Measurements from ENCODE around the gene DDIT3.
"Not testable (repeated sequence)": the region's sequence is repeated elsewhere in the genome, so short reads cannot be mapped to it uniquely, and the experiment has no call there.

Gene DDIT3

DNA sequence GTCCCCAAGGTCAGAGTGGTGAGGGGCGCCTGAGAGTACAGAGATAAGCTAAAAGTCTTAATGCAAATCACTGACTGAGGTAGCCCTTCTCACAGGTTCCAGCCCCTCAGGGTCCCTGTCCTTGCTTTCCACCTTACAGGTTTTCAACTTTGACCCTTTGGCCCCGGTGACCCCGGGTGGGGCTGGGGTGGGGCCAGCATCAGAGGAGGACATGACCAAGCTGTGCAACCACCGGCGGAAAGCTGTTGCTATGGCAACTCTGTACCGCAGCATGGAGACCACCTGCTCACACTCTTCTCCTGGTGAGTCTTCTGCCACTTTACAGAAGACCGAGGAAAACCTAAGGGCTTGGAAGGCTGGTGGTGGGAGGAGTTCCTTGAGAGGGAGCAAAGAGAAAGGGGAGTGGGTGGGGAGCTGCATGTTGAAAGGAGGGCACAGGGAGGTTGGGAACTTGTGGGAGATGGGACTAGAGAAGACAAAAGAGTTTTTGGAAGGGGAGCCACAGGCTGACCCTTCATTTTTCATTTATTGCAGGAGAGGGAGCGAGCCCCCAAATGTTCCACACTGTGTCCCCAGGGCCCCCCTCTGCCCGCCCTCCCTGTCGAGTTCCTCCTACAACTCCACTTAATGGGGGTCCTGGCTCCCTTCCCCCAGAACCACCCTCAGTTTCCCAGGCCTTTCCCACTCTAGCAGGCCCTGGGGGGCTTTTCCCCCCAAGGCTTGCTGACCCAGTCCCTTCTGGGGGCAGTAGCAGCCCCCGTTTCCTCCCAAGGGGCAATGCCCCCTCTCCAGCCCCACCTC lies 4.7 kb upstream of the DDIT3 start:
- no peak for DNase-seq

DNA sequence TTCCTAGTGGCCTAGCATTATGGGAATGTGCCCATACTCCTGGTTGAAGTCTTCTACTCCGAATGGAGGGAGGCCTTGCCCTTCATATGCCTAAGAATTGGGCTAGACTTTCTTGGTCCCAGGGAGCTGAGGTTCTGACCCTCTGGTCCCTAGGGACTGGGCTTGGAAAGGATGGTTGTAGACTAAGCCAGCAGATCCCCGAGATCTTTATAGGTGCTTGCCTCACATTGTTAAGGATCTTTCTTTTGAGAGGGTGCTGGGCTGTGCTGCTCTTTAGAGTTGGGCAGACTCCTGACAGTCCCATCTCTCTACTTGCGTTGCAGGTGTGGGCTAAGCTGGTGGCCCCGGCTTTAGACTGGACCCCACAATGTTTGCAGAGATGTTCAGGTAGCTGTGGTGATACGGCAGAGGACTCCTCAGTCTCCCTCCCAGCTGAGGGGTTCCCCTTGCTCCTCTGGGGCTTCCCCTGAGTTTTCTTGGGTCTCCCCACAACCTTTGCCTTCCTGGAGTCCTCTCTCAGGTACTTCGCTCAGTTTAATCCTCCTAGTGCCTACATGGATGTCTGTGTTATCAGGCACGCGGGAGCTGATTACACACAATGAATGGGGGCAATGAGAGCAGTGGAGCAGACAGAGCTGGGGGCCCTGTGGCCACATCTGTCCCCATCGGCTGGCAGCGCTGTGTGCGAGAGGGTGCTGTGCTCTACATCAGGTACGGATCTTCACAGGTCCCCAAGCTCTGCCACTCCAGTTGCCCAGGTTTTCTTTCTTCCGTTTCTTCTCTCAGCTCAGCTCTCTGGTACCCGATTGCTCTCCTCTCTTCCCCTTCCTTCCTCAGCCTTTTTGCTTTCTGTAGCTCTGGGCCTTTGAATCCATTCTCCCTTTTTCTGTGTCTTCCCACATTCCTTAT lies 3.6 kb upstream of the DDIT3 start:
- DNase-seq = no peak

DNA sequence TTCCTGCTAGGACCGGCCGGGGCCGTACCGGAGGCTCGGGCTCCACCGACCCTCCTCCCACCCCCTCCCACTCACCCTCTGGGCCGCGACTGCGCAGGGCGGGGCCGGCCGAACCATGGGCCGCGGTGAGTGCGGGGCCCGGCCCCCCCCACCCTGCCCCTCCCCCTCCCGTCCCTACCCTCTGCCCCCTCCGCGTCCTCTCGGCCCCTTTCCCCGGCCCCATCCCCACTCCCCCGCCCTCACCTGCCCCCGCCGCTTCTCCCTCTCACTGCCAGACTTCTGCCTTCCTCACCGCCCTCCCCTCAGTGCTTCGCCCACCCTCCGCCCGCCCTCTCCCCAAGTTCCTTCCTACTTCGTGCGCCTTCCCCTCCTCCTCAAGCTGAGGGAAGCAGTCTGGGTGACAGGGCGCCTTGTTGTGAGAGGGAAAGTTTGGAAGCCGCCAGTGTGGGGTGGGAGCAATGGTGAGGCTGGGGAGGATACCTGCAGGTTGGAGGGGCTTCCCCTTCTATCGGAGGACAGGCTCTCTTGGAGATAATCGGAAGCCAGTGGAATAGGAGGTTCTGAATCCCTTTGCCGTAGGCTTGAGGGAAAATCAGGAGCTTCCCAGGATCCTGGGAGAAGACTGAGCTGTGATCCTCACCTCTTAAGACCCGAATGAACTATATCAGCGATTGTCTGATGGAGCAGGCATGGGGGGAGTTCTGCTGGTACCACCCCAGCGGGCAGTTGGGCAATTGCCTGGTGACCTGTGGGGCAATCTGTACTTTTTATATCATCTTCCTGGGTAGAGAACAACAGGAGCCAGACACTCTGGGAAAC lies 2.8 kb upstream of the DDIT3 start:
- peak; percentile 38 for DNase-seq

DNA sequence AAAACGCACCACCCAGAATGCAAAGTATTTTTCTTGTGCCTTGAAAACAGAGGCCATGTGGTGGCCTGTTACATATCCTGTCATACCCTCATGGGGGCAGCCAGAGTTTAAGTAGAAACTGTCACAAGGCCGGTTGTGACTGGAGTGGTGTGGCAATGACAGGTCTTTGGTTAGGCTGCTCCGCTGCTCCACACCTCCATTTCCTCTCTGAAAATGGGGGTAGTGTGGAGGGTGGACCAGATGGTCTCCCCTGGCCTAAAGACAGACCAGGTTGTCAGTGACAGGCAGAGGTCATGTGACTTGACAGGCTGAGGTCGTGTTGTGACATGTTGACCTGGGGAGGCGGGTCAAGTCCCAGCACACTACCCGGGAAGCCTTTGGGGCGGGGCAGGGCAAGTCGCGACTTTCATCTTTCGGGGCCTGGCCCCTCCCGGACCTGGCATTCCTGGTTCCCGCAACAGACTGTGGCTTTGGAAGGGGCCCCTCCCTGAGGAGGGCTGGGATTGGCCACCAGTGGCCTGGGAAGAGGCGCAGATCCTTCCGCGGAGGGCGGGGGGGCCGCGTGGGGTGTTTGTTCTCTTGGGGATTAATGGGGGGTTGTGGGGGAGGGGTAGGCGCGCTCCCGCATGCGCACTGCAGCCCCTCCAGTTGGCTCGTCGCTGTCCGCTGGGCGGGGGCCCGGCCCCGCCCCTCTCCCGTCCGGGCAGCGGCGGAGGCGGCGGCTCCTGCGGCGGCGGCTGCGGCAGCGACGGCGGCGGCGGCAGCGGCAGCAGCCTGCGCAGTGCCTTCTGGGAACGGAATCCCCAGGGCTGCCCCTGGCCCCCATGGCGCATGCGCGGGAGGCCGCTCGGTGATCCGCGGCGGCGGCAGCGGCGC lies 1.9 kb upstream of the DDIT3 start, which contains the start of gene MBD6:
TSS of gene MBD6 (plus strand) at position 814 of the 876 bp plus-strand sequence. CDS start 1,480 bp downstream, outside the sequence.
- peak; percentile 90 for DNase-seq

DNA sequence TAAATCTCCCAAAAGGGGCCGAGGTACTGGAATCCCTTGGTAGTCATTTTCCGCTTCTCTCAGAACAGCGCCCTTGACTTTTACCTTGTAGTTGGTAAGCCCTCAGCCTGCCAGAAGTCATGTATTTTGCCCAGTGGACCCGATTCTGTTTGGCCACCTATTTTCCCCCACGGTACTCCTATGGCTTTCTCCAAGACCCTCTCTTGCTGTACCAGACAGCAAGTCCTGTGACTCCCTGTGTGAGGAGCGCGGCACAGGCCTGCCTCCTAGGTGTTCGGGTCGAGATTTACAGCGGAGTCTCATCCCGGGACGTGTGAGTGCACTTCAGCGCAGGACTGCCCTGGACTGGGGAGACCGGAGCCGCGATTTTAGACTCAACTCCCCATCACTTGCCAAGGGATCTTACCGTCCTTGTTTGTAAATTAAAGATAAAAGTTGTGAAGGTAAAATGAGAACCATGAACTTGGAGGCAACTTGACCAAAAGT lies 1.3 kb upstream of the DDIT3 start:
- DNase-seq = peak; percentile 66

DNA sequence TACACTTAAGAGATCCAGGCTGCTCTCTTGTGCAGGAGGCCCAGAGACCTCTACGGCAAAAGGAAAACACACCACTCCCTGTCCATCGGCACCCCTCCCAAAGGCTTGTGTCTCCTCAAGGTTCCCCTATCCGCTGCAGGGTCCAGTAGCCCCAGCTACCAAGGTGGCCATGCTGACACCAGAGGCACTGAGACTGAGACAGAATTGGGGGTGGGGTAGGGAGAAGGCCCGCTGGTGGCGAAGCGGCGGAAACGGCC lies 590 bp downstream of the DDIT3 start:
- no peak for DNase-seq

DNA sequence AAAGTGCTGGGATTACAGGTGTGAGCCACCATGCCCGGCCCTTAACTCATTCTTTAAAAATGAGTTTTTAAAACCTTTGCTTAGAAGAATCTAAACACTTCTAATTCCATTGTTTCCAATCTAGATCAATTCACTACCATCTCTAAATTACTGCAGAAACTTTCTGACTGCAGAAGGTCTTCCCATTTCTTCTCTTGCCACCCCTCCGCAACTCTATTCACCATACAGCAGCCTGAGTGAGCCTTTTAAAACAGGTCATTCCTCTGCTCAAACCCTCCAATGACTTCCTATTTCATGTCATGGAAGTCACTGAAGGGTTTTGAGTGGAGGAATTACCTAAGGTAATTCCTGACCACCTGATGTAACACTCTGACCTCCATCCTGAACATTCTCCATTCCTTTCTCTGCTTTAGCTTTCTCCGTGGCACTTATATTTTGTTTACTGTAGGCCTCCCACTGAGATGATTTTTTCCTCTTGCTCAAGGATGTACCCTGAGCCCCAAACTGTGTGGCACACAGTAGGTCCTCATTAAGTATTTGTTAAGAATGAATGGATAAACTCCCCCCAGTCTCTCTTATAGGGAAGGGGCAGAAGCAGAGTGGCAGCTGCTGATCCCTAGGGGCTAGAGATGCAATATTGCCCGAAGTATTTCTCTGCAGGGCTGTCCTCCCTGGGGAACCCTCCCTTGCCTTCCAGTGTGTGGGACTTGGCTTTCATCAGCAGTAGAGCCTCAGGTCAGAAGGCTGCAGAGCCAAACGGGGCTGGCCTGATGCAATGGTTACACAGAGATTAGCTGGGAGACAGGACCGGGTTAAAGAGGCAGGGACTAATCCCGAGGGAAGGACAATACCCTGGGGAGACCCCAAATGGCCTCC lies 1.2 kb downstream of the DDIT3 start:
- DNase-seq = no peak

DNA sequence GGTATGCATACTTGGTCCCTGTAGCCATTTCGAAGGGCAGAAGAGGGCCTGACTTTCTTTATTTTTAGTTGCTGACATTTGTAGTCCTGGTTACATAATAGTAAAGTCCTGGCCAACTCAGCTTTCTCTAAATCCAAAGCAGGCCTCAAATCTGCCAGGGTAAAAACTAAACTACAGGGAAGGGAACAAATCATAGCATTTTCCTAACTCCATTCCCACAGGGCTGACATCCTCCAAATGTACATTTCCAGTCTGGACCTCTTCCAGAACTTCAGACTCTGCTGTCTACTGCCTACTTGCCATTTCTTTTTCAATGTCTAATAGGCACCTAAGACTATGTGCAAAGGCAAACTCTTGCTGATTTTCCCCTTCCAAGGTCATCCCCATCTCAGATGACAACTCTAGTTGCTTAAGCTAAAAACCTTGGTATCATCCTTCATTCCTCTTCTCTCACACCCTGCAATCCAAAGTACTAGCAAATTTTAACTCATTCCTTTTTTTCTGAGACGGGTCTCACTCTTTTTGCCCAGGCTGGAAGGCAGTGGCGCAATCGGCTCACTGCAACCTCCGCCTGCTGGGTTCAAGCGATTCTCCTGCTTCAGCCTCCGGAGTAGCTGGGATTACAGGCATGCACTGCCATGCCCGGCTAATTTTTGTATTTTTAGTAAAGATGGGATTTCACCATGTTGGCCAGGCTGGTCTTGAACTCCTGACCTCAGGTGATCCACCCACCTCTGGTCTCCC lies 2.0 kb downstream of the DDIT3 start:
- peak; percentile 14 for DNase-seq

DNA sequence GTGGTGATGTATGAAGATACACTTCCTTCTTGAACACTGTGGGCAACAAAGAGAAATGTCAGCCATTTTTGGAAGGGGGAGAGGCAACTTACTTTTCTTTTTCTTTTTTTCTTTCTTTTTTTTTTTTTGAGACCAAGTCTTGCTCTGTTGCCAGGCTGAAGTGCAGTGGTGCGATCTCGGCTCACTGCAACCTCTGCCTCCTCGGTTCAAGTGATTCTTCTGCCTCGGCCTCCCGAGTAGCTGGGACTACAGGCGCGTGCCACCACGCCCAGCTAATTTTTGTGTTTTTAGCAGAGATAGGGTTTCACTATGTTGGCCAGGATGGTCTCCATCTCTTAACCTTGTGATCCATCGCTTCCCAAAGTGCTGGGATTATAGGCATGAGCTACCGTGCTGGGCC lies 2.6 kb downstream of the DDIT3 start:
- DNase-seq = not testable (repeated sequence)

DNA sequence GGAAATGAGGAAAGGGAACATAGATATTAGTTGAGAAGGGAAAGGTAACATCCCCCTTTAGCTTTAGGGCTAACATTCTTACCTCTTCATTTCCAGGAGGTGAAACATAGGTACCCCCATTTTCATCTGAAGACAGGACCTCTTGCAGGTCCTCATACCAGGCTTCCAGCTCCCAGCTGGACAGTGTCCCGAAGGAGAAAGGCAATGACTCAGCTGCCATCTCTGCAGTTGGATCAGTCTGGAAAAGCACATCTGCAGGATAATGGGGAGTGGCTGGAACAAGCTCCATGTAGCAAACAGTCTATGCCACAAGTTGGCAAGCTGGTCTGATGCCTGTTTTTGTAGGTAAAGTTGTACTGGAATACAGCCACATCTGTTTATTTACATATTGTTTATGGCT lies 3.1 kb downstream of the DDIT3 start:
- DNase-seq = no peak

DNA sequence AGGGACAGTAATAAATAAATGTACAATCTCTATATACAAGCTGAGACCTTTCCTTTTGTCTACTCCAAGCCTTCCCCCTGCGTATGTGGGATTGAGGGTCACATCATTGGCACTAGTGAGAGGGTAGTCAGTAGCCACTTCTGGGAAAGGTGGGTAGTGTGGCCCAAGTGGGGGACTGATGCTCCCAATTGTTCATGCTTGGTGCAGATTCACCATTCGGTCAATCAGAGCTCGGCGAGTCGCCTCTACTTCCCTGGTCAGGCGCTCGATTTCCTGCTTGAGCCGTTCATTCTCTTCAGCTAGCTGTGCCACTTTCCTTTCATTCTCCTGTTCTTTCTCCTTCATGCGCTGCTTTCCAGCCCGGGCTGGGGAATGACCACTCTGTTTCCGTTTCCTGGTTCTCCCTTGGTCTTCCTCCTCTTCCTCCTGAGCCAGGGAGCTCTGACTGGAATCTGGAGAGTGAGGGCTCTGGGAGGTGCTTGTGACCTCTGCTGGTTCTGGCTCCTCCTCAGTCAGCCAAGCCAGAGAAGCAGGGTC lies 3.6 kb downstream of the DDIT3 start:
- DNase-seq = no peak

DNA sequence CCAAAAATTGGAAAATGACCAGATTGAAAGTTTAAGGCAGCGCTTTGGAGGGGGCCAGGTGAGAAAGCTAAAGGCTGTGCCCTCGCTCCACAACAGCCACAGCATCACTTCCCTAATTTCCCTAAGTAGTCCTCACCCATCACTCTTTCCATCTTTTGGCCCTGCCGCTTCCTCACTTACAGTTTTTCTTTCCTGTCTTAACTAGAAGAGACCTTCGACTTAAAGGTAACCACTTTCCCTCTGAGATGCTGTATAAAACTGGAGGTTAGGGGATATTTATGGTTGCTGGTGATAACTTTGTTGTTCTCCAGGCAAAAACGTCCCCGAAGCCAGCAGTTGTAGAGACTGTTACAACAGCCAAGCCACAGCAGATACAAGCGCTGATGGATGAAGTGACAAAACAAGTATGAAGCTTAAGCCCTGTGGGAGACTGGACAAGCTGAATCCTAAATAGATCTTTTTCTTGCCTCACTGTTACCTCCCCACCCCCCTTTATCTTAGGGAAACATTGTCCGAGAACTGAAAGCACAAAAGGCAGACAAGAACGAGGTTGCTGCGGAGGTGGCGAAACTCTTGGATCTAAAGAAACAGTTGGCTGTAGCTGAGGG lies 4.3 kb downstream of the DDIT3 start:
- no peak for DNase-seq

DNA sequence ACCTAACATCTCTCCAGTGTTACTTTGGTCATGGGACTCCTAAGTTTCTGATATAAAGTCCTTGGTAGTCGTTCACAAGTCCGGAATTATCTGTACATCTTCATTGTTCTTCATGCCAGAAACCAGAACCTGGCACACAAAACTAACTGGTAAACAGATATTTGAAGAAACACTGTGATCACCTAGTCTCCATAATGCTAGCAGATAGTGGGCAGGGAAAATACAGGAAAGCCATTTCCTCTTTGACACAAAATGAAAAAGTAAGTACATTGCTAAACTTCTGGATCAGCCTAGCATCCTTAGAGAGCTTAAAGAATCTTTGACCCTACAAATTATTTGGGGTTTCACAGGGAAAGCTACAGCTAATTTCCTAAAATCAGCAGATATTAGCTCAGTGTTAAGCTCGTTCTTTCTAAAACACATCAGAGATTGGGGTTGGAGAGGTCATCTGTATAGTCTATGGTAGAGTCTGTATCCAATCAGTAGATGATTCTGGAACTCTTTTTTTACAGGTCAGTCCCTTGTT lies 4.8 kb downstream of the DDIT3 start:
- no peak for DNase-seq

DNA sequence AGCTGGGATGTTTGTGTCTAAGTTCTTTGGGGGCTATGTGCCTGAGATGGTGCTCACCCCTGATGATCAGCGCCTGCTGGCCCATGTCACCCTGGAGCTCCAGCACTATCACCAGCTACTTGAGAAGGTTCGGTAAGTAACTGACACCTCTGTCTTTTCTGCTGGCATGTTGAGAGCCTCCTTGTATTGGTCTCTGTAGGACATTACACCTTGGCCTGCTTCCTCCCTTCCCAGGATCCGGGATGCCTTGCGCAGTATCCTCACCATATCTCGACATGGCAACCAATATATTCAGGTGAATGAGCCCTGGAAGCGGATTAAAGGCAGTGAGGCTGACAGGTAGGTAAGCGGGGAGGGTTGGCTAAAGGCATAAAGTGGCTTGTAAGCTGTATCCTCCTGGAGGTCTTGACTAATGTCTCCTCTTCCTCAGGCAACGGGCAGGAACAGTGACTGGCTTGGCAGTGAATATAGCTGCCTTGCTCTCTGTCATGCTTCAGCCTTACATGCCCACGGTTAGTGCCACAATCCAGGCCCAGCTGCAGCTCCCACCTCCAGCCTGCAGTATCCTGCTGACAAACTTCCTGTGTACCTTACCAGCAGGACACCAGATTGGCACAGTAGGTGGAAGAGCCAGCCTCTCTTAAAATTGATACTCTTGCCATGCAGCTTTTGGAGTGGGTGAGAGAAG lies 5.5 kb downstream of the DDIT3 start:
- no peak for DNase-seq

DNA sequence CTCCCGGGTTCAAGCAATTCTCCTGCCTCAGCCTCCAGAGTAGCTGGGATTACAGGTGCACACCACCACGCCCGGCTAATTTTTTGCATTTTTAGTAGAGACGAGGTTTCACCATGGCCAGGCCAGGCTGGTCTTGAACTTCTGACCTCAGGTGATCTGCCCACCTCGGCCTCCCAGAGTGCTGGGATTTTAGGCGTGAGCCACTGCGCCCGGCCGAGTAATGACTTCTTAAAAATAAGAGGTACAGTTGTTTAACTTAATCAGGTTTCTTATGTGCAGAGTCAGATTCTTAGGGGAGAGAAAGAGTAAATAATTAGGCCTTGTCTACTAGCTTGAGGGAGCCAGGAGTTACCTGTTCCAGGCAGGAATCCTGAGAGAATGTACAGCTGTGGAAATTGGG lies 6.1 kb downstream of the DDIT3 start:
- not testable (repeated sequence) for DNase-seq

DNA sequence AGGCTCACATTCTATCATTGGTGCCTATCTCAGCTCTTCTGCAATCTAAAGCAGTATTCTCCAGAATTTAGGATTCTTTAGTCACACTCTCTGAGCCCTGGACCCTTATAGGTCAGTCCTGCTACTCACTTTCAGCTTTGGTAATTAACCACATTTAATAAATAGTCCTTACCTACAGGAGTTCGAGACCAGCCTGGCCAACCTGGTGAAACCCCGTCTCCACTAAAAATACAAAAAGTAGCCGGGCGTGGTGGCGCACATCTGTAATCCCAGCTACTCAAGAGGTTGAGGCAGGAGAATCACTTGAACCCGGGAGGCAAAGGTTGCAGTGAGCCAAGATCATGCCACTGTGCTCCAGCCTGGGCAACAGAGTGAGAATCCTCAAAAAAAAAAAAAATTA lies 6.6 kb downstream of the DDIT3 start:
- not testable (repeated sequence) for DNase-seq

DNA sequence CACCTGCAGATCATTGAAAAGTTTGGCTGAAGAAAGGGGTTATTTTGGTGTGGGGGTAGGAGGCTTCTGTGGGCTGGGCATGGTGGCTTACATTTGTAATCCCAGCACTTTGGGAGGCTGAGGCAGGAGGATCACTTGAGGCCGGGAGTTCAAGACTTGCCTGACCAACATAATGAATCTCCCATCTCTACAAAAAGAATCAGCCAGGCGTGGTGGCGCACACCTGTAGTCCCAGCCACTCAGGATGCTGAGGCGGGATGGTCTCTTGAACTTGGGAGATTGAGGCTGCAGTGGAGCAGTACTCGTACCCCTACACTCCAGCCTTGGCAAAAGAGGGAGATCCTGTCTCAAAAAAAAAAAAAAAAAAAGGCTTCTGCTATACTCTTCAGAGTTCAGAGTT lies 7.0 kb downstream of the DDIT3 start:
- DNase-seq = no peak

DNA sequence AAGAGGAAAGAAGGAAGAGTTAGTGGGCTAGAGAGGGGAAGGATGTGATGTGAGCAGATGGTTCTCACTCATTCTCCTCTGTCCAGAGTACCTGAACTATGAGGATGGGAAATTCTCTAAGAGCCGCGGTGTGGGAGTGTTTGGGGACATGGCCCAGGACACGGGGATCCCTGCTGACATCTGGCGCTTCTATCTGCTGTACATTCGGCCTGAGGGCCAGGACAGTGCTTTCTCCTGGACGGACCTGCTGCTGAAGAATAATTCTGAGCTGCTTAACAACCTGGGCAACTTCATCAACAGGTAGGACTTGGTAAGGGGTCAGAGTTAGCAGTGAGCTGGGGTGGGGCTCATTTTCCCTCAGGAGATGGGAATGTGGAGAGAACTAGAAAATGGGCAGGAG lies 7.6 kb downstream of the DDIT3 start:
- DNase-seq = no peak
